ENCODE results near the gene NUBPL.

The NUBPL gene

GRCh38 chr14:31660191-31660590 lies 99.0 kb downstream of the NUBPL start:
- DNase-seq, result peak; percentile 42
- H3K4me1 ChIP-seq (ENCODE audit: low read length), result no peaks in the 10 kb centered on the region
- H3K4me2 ChIP-seq (ENCODE audit: low read depth, low read length), result no peak overlapping the region
- no peaks in the 10 kb centered on the region for H3K79me2 ChIP-seq (ENCODE audit: low read length)
- H3K9me3 ChIP-seq (replicated peaks; ENCODE audit: insufficient read depth, low read length), result no peaks in the 10 kb centered on the region
- no peaks in the 10 kb centered on the region for H3K27me3 ChIP-seq (replicated peaks; ENCODE audit: insufficient read depth, low read length)
- no peak overlapping the region for H3K9ac ChIP-seq (ENCODE audit: low read length)
- no peaks in the 10 kb centered on the region for H4K20me1 ChIP-seq (ENCODE audit: insufficient read depth, low read length)
- no peak for TF ChIP-seq CTCF (IDR thresholded peaks at IDR 0.05; ENCODE audit: low read length)
- TF ChIP-seq EZH2phosphoT487 (IDR thresholded peaks at IDR 0.05; ENCODE audit: low read length), result no peak
- TF ChIP-seq EZH2 (optimal IDR thresholded peaks at IDR 0.05; ENCODE audit: low read depth, low read length), result no peak
- no peak overlapping the region for H2AFZ ChIP-seq (ENCODE audit: low read length)
- no peaks in the 10 kb centered on the region for H3K9me2 ChIP-seq (replicated peaks; ENCODE audit: insufficient read depth, low read length)
- H3K36me3 ChIP-seq (replicated peaks; ENCODE audit: insufficient read depth, low read length), result no peaks in the 10 kb centered on the region
- no peak overlapping the region for H3K27ac ChIP-seq (ENCODE audit: low read length)
- H3F3A ChIP-seq (ENCODE audit: insufficient read depth, low read length), result no peaks in the 10 kb centered on the region
- no peak overlapping the region for H3K4me3 ChIP-seq (ENCODE audit: low read length)

- Histone ChIP-seq H3K4me2 (ENCODE audit: low read depth, low read length) (no peak overlapping the region), H3K4me1 (ENCODE audit: low read length) (no peaks in the 10 kb centered on the region), H3K9ac (ENCODE audit: low read length) (no peak overlapping the region), H3K9me2 (replicated peaks; ENCODE audit: insufficient read depth, low read length) (no peaks in the 10 kb centered on the region), H3K9me3 (replicated peaks; ENCODE audit: insufficient read depth, low read length) (no peaks in the 10 kb centered on the region), H3F3A (ENCODE audit: insufficient read depth, low read length) (no peaks in the 10 kb centered on the region), H3K36me3 (replicated peaks; ENCODE audit: insufficient read depth, low read length) (no peaks in the 10 kb centered on the region), H3K27me3 (replicated peaks; ENCODE audit: insufficient read depth, low read length) (no peaks in the 10 kb centered on the region), H2AFZ (ENCODE audit: low read length) (no peak overlapping the region), H4K20me1 (ENCODE audit: insufficient read depth, low read length) (no peaks in the 10 kb centered on the region), H3K79me2 (ENCODE audit: low read length) (no peaks in the 10 kb centered on the region), H3K4me3 (ENCODE audit: low read length) (no peak overlapping the region), H3K27ac (ENCODE audit: low read length) (no peak overlapping the region)
- no peak for DNase-seq
- TF ChIP-seq CTCF (IDR thresholded peaks at IDR 0.05; ENCODE audit: low read length), result no peak
- no peak for TF ChIP-seq EZH2 (optimal IDR thresholded peaks at IDR 0.05; ENCODE audit: low read depth, low read length)
- no peak for TF ChIP-seq EZH2phosphoT487 (IDR thresholded peaks at IDR 0.05; ENCODE audit: low read length)
These were observed 99.5 kb downstream of the NUBPL start for GRCh38 chr14:31660728-31661127.

- no peak overlapping the region for H2AFZ ChIP-seq (ENCODE audit: low read length)
- no peaks in the 10 kb centered on the region for H3K4me1 ChIP-seq (ENCODE audit: low read length)
- TF ChIP-seq EZH2 (optimal IDR thresholded peaks at IDR 0.05; ENCODE audit: low read depth, low read length), result no peak
- no peak for TF ChIP-seq EZH2phosphoT487 (IDR thresholded peaks at IDR 0.05; ENCODE audit: low read length)
- TF ChIP-seq CTCF (IDR thresholded peaks at IDR 0.05; ENCODE audit: low read length), result no peak
- no peaks in the 10 kb centered on the region for H3K9me3 ChIP-seq (replicated peaks; ENCODE audit: insufficient read depth, low read length)
- H3K4me3 ChIP-seq (ENCODE audit: low read length), result no peak overlapping the region
- H3K79me2 ChIP-seq (ENCODE audit: low read length), result no peaks in the 10 kb centered on the region
- no peak overlapping the region for H3K4me2 ChIP-seq (ENCODE audit: low read depth, low read length)
- H3F3A ChIP-seq (ENCODE audit: insufficient read depth, low read length), result no peaks in the 10 kb centered on the region
- no peaks in the 10 kb centered on the region for H3K36me3 ChIP-seq (replicated peaks; ENCODE audit: insufficient read depth, low read length)
- no peaks in the 10 kb centered on the region for H4K20me1 ChIP-seq (ENCODE audit: insufficient read depth, low read length)
- no peaks in the 10 kb centered on the region for H3K9me2 ChIP-seq (replicated peaks; ENCODE audit: insufficient read depth, low read length)
- no peaks in the 10 kb centered on the region for H3K27me3 ChIP-seq (replicated peaks; ENCODE audit: insufficient read depth, low read length)
- DNase-seq, result no peak
- no peak overlapping the region for H3K27ac ChIP-seq (ENCODE audit: low read length)
- no peak overlapping the region for H3K9ac ChIP-seq (ENCODE audit: low read length)
These were observed 107.1 kb downstream of the NUBPL start for GRCh38 chr14:31668348-31668747.

Data from MM.1S (cell line).